Left ventricle myocardium inferior (tissue), 1 donor: ENCODE measurements around the gene JAKMIP2. TPM values are rescaled to one million over a fixed set of nuclear protein-coding genes. Genes with fewer than 3 reads are reported as not detected.

Source experiments
- DNase-seq: peaks from one replicate; pipeline ENCODE4 v3.0.0-alpha.2; 2020
- H3K27ac ChIP-seq: fragments of 200-600 bp; replicated peaks from 2 replicates; pipeline ENCODE4 v1.8.0; 2021
- H3K27me3 ChIP-seq: fragments of 200-600 bp; 2 replicates; pipeline ENCODE4 v1.8.0; 2021; ENCODE audit warnings: low read depth
- H3K36me3 ChIP-seq: fragments of 200-600 bp; 2 replicates; pipeline ENCODE4 v1.8.0; 2021
- H3K4me1 ChIP-seq: fragments of 200-600 bp; 2 replicates; pipeline ENCODE4 v1.8.0; 2021
- H3K4me3 ChIP-seq: fragments of 200-600 bp; 2 replicates; pipeline ENCODE4 v1.8.0; 2021; ENCODE audit warnings: mild to moderate bottlenecking, moderate library complexity
- H3K9me3 ChIP-seq: fragments of 200-600 bp; replicated peaks from 2 replicates; pipeline ENCODE4 v1.8.0; 2021
- CTCF ChIP-seq: fragments of 200-600 bp; IDR thresholded peaks from 2 replicates; pipeline ENCODE4 v1.8.0; 2021; ENCODE audit warnings: antibody characterized with exemption, mild to moderate bottlenecking, borderline replicate concordance
- intact Hi-C: fragments of 100-400 bp; cut with micrococcal nuclease; formaldehyde crosslinking; loops from one replicate; pipeline ENCODE4 v1.11.0; 2022
- total RNA-seq: library from RNA; stranded (reverse); fragmentation: NEBNext Ultra II Directional; extraction: Animal tissue kit (Norgen Biotek cat#: 25700); gene quantifications from one replicate; pipeline ENCODE4 v1.2.1, GENCODE V29; 2021
- donor health status: DM: no; HTN: yes; CAD: no; lungs with severe emphysema.

Gene JAKMIP2
- total RNA-seq, 1 donor from 2014 or later, result 0.41 TPM

GRCh38 chr5:147800491-147800890 is 18.0 kb upstream of the JAKMIP2 start:
- no peaks in the 10 kb centered on the region for H3K4me1 ChIP-seq
- intact Hi-C loops, result no loop called here
- no peaks in the 10 kb centered on the region for H3K9me3 ChIP-seq
- no peak for DNase-seq
- no peak overlapping the region for H3K4me3 ChIP-seq
- no peak overlapping the region for H3K27ac ChIP-seq
- TF ChIP-seq CTCF, result no peak
- H3K36me3 ChIP-seq, result no peaks in the 10 kb centered on the region
- peaks cover 31% of the 10 kb centered on the region for H3K27me3 ChIP-seq

- intact Hi-C loops, result no loop called here
- no peak overlapping the region for H3K4me3 ChIP-seq
- DNase-seq, result no peak
Observed at GRCh38 chr5:147796556-147797308, 14.2 kb upstream of the JAKMIP2 start.

GRCh38 chr5:147791181-147791580 is 8.7 kb upstream of the JAKMIP2 start:
- no peaks in the 10 kb centered on the region for H3K36me3 ChIP-seq
- TF ChIP-seq CTCF, result no peak
- no peak for DNase-seq
- intact Hi-C loops, result no loop called here
- no peak overlapping the region for H3K4me3 ChIP-seq
- H3K4me1 ChIP-seq, result no peaks in the 10 kb centered on the region
- no peak overlapping the region for H3K27ac ChIP-seq
- H3K27me3 ChIP-seq, result peaks cover 7% of the 10 kb centered on the region
- no peaks in the 10 kb centered on the region for H3K9me3 ChIP-seq

More at GRCh38 chr5:147796556-147797308, 14.2 kb upstream of the JAKMIP2 start:
- Histone ChIP-seq H3K27me3 (peaks cover 28% of the 10 kb centered on the region), H3K27ac (no peak overlapping the region), H3K9me3 (no peaks in the 10 kb centered on the region), H3K4me1 (no peaks in the 10 kb centered on the region), H3K36me3 (no peaks in the 10 kb centered on the region)
- TF ChIP-seq CTCF, result no peak

GRCh38 chr5:147789820-147790219 is 7.3 kb upstream of the JAKMIP2 start:
- H3K4me3 ChIP-seq, result no peak overlapping the region
- no peaks in the 10 kb centered on the region for H3K9me3 ChIP-seq
- H3K36me3 ChIP-seq, result no peaks in the 10 kb centered on the region
- no peak overlapping the region for H3K27ac ChIP-seq
- no peak for DNase-seq
- H3K4me1 ChIP-seq, result no peaks in the 10 kb centered on the region
- no peak for TF ChIP-seq CTCF
- peaks cover 19% of the 10 kb centered on the region for H3K27me3 ChIP-seq
- intact Hi-C loops, result no loop called here

GRCh38 chr5:147788023-147788422 is 5.5 kb upstream of the JAKMIP2 start:
- peaks cover 31% of the 10 kb centered on the region for H3K27me3 ChIP-seq
- no peak for TF ChIP-seq CTCF
- DNase-seq, result no peak
- intact Hi-C loops, result no loop called here
- no peaks in the 10 kb centered on the region for H3K4me1 ChIP-seq
- H3K27ac ChIP-seq, result no peak overlapping the region
- H3K4me3 ChIP-seq, result no peak overlapping the region
- H3K36me3 ChIP-seq, result no peaks in the 10 kb centered on the region
- no peaks in the 10 kb centered on the region for H3K9me3 ChIP-seq
